Measurements from ENCODE around the gene SLC13A1.

SLC13A1 gene, protein sequence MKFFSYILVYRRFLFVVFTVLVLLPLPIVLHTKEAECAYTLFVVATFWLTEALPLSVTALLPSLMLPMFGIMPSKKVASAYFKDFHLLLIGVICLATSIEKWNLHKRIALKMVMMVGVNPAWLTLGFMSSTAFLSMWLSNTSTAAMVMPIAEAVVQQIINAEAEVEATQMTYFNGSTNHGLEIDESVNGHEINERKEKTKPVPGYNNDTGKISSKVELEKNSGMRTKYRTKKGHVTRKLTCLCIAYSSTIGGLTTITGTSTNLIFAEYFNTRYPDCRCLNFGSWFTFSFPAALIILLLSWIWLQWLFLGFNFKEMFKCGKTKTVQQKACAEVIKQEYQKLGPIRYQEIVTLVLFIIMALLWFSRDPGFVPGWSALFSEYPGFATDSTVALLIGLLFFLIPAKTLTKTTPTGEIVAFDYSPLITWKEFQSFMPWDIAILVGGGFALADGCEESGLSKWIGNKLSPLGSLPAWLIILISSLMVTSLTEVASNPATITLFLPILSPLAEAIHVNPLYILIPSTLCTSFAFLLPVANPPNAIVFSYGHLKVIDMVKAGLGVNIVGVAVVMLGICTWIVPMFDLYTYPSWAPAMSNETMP

GRCh38 chr7:123199883-123200282, at the start of gene SLC13A1:
SLC13A1 (minus strand) TSS chr7:123199969; CDS start chr7:123199946, 23 bp downstream.
- TF ChIP-seq MYNN (tag by site-specific recombination; IDR thresholded peaks at IDR 0.05; ENCODE audit: borderline replicate concordance) (no peak), ZBTB8A (tag by site-specific recombination; IDR thresholded peaks at IDR 0.05) (no peak), ZBTB21 (tag by site-specific recombination; IDR thresholded peaks at IDR 0.05) (no peak), ZBTB1 (tag by site-specific recombination; IDR thresholded peaks at IDR 0.05) (no peak), WT1 (tag by site-specific recombination; IDR thresholded peaks at IDR 0.05) (no peak), ZNF48 (tag by site-specific recombination; IDR thresholded peaks at IDR 0.05) (no peak), ZXDB (tag by site-specific recombination; IDR thresholded peaks at IDR 0.05) (no peak), HOXC10 (CRISPR knock-in tag; IDR thresholded peaks at IDR 0.05) (no peak), GLI2 (tag by site-specific recombination; IDR thresholded peaks at IDR 0.05; ENCODE audit: borderline replicate concordance, low read depth) (no peak), KLF8 (tag by site-specific recombination; IDR thresholded peaks at IDR 0.05) (no peak), ZNF629 (tag by site-specific recombination; IDR thresholded peaks at IDR 0.05) (no peak), ZFP41 (tag by site-specific recombination; IDR thresholded peaks at IDR 0.05; ENCODE audit: borderline replicate concordance) (no peak), ZNF560 (tag by site-specific recombination; IDR thresholded peaks at IDR 0.05; ENCODE audit: borderline replicate concordance) (no peak)

DNA sequence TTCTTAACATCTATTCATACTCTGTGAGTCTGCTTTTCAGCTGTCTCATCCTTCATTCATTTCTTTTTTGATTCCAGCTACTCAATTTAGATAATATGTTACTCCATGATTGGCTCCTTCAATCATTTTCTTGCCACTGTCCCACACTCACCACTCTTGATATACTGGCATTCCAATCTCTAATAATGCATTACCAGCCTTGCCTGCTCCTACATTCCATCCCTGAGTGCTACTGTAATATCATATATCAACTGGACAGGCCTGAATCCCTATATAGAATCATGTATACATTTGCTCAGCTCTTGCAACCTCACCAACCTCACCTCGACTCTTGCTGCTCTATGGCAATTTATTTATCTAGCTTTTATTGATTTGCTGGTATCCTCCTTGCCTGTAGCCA, 45.0 kb upstream of the SLC13A1 start:
- Histone ChIP-seq H3K4me1 (ENCODE audit: control insufficient read depth, insufficient read depth, low read length) (no peaks in the 10 kb centered on the region), H3K9me3 (ENCODE audit: control insufficient read depth, insufficient read depth, low read depth, low read length) (no peaks in the 10 kb centered on the region), H3K27ac (ENCODE audit: extremely low read depth, low read depth, low read length) (no peak overlapping the region), H3K36me3 (ENCODE audit: control insufficient read depth in 2 of 2, insufficient read depth in 1 of 2, low read length in 2 of 2) (no peaks in the 10 kb centered on the region), H3K4me3 (ENCODE audit: low read depth, low read length) (no peak overlapping the region)
- CTCF ChIA-PET = no interaction called here
- POLR2A ChIA-PET = no interaction called here
- TF ChIP-seq HOXA7 (CRISPR knock-in tag; IDR thresholded peaks at IDR 0.05; ENCODE audit: borderline replicate concordance) = no peak
- TF ChIP-seq SETDB1 (IDR thresholded peaks at IDR 0.05; ENCODE audit: insufficient read length, low read length) = no peak
- TF ChIP-seq ZNF837 (tag by site-specific recombination; IDR thresholded peaks at IDR 0.05) = no peak

More at GRCh38 chr7:123199883-123200282, at the start of gene SLC13A1:
- Histone ChIP-seq H3K4me3 (ENCODE audit: low read depth, low read length) (no peak within 1 kb of the TSS), H3K36me3 (ENCODE audit: control insufficient read depth in 2 of 2, insufficient read depth in 1 of 2, low read length in 2 of 2) (no peaks in the 10 kb centered on the region), H3K9me3 (ENCODE audit: control insufficient read depth, insufficient read depth, low read depth, low read length) (no peaks in the 10 kb centered on the region), H3K27ac (ENCODE audit: extremely low read depth, low read depth, low read length) (no peak within 1 kb of the TSS), H3K4me1 (ENCODE audit: control insufficient read depth, insufficient read depth, low read length) (no peaks in the 10 kb centered on the region)
- CTCF ChIA-PET = no interaction called here
- POLR2A ChIA-PET = no interaction called here

DNA sequence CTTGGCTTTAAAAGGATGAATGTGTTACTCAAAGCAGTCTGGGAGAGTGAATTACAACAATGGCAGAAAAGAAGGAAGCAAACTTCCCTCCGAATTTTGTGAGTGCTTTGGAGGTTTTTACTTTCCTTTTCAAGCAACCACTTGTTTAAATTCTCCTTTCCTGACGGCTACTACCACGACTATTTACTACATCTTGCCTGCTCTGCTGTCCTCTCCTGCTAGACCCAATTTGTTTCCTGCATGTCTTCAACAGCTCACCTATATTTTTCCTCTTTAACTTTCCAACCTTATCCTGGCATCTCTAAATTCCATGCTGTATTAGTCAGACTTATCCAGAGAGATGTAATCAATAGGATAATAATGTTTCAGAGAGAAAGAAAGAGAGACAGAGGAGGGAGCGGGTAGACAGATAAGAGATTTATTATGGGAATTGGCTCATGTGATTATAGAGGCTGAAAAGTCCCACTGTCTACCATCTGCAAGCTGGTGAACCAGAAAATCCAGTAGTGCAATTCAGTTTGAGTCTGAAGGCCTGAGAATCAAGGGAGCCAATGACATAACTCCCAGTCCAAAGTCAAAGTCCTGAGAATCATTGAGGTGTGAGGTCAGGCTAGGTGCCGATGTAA, 42.8 kb upstream of the SLC13A1 start:
- TF ChIP-seq, protein P1, sequence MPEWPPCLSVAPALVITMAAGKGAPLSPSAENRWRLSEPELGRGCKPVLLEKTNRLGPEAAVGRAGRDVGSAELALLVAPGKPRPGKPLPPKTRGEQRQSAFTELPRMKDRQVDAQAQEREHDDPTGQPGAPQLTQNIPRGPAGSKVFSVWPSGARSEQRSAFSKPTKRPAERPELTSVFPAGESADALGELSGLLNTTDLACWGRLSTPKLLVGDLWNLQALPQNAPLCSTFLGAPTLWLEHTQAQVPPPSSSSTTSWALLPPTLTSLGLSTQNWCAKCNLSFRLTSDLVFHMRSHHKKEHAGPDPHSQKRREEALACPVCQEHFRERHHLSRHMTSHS (tag by site-specific recombination; IDR thresholded peaks at IDR 0.05) = no peak
- TF ChIP-seq ZNF558 (tag by site-specific recombination; IDR thresholded peaks at IDR 0.05) (no peak), ZNF2 (tag by site-specific recombination; IDR thresholded peaks at IDR 0.05) (no peak), YY1 (tag by site-specific recombination; IDR thresholded peaks at IDR 0.05) (no peak), ZNF530 (tag by site-specific recombination; IDR thresholded peaks at IDR 0.05; ENCODE audit: low read depth) (no peak), ZFP69B (tag by site-specific recombination; IDR thresholded peaks at IDR 0.05) (no peak), ZNF157 (tag by site-specific recombination; IDR thresholded peaks at IDR 0.05) (no peak), GLI4 (tag by site-specific recombination; IDR thresholded peaks at IDR 0.05) (no peak), FEZF1 (tag by site-specific recombination; IDR thresholded peaks at IDR 0.05) (no peak), ZNF792 (tag by site-specific recombination; IDR thresholded peaks at IDR 0.05) (no peak), IKZF3 (tag by site-specific recombination; IDR thresholded peaks at IDR 0.05) (no peak), ZNF658 (tag by site-specific recombination; IDR thresholded peaks at IDR 0.05) (no peak), ZIC2 (tag by site-specific recombination; IDR thresholded peaks at IDR 0.05) (no peak), ZBTB20 (tag by site-specific recombination; IDR thresholded peaks at IDR 0.05) (no peak), ZNF114 (tag by site-specific recombination; IDR thresholded peaks at IDR 0.05) (no peak)
- ChIA-PET POLR2A (no interaction called here), CTCF (no interaction called here)
- no peaks in the 10 kb centered on the region for H3K4me1 ChIP-seq (ENCODE audit: control insufficient read depth, insufficient read depth, low read length)
- H3K36me3 ChIP-seq (ENCODE audit: control insufficient read depth in 2 of 2, insufficient read depth in 1 of 2, low read length in 2 of 2) = no peaks in the 10 kb centered on the region
- no peak overlapping the region for H3K4me3 ChIP-seq (ENCODE audit: low read depth, low read length)
- no peaks in the 10 kb centered on the region for H3K9me3 ChIP-seq (ENCODE audit: control insufficient read depth, insufficient read depth, low read depth, low read length)
- no peak overlapping the region for H3K27ac ChIP-seq (ENCODE audit: extremely low read depth, low read depth, low read length)
